Activated T-helper 17 cell treated with anti-CD3 and anti-CD28 coated beads, Interleukin-2, amount 50 U/mL, for 72 hours (primary cell): Measurements from ENCODE around the gene PPIB. TPM values are rescaled to one million over a fixed set of nuclear protein-coding genes. Genes with fewer than 3 reads are reported as not detected.

Experiments
- ATAC-seq: fragments of 150-1000 bp; cut with Tn5 transposase; replicated peaks from 2 replicates; pipeline ENCODE4 v1.10.0; 2021; ENCODE audit warnings: mild to moderate bottlenecking, moderate library complexity
- H3K27ac Mint-ChIP-seq: one replicate; pipeline ENCODE4 v1.8.0; 2022; ENCODE audit warnings: mixed read lengths
- H3K27me3 Mint-ChIP-seq: one replicate; pipeline ENCODE4 v1.8.0; 2022; ENCODE audit warnings: mixed read lengths
- H3K36me3 Mint-ChIP-seq: one replicate; pipeline ENCODE4 v1.8.0; 2022; ENCODE audit warnings: low read depth, mild to moderate bottlenecking, mixed read lengths
- H3K4me1 Mint-ChIP-seq: one replicate; pipeline ENCODE4 v1.8.0; 2022; ENCODE audit warnings: mixed read lengths
- H3K4me3 Mint-ChIP-seq: one replicate; pipeline ENCODE4 v1.8.0; 2022; ENCODE audit warnings: mild to moderate bottlenecking, mixed read lengths
- H3K9me3 Mint-ChIP-seq: one replicate; pipeline ENCODE4 v1.8.0; 2022; ENCODE audit warnings: mixed read lengths
- total RNA-seq, 2 donors: library from RNA; stranded (reverse); gene quantifications; one replicate each; pipeline ENCODE4 v1.2.3, GENCODE V29; 2022

The PPIB gene
- total RNA-seq: 100 to 1,000 TPM; 194 to 363 TPM

DNA sequence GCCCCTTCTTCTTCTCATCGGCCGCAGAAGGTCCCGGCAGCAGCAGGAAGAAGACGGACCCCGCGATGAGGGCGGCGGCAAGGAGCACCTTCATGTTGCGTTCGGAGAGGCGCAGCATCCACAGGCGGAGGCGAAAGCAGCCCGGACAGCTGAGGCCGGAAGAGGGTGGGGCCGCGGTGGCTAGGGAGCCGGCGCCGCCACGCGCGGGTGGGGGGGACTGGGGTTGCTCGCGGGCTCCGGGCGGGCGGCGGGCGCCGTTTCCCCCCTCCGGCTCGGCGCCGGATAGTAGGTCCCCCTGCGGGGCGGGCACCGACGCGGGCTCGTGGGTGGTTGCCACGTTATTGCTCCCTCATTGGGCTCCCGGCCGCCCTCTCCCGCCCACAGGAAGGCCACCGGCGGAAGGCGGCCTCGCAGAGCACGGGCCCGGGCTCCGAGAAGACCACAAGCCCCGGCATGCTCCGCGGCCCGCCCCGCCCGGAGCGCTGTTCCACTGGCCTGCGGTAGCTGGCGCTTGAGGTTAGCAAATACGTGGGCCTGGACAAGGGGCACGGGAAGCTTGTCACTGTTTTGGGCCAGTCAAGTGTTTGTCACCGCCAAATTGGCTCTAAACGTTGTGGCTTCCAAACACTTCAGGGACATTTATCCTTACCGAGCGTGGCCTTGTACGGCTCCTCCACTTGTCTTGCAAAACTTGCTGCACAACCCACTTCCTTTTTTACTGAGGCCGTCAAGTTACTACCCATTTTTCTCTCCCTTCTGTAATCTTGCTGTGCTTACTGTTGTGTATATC, at the start of gene PPIB:
Gene PPIB (minus strand): TSS at position 154 of the 790 bp plus-strand sequence. CDS start 36 bp downstream, at position 118.
- no peaks in the 10 kb centered on the region for H3K27me3 Mint-ChIP-seq
- H3K36me3 Mint-ChIP-seq: peaks cover 47% of the 10 kb centered on the region
- peaks cover 46% of the 10 kb centered on the region for H3K4me1 Mint-ChIP-seq
- H3K27ac Mint-ChIP-seq: peak within 1 kb of the TSS; percentile 96
- peak within 1 kb of the TSS; percentile 93 for H3K4me3 Mint-ChIP-seq
- H3K9me3 Mint-ChIP-seq: no peaks in the 10 kb centered on the region
- peak; percentile 94 for ATAC-seq

DNA sequence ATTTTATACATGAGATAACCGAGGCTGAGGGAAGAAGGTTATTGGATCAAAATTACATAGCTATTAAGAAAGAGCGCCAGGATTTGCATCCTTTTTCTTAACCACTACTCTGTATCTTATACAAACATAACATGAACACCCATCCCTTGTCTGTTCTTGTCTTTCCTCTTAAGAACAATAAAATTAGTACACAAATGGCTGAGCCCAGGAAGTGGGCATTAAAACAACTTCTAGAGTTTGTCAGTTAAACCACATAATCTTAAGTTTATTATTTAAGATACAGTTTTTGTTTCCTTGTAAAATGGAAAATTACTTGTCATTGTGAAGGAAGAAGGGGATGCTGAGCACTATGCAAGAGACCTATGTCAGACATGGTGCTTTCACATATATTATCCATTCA, 48.9 kb upstream of the PPIB start:
- no peak for ATAC-seq
- Mint-ChIP-seq H3K36me3 (peaks cover 46% of the 10 kb centered on the region), H3K27ac (no peak overlapping the region), H3K9me3 (no peaks in the 10 kb centered on the region), H3K4me1 (no peaks in the 10 kb centered on the region), H3K27me3 (no peaks in the 10 kb centered on the region), H3K4me3 (no peak overlapping the region)

DNA sequence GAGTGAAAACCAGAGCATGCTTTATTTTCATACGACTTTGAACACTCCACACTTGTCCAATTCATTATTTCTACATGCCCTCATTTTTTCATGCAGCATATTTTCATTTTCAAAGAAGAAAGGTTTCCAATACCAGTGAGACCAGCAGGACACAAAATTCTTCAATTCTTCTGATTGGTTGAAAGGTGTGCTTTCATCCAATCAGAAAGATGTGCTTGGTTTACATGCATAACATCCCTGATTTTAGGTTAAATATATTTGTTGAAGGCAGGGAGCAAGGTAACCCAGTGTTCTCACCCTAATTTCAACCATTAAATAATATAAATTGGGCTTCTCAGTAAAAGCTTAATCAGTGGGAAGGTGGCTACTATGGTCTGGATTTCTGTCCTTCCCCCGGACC, 47.5 kb upstream of the PPIB start:
- Mint-ChIP-seq H3K9me3 (no peaks in the 10 kb centered on the region), H3K27ac (no peak overlapping the region), H3K4me1 (no peaks in the 10 kb centered on the region), H3K36me3 (peaks cover 41% of the 10 kb centered on the region), H3K4me3 (no peak overlapping the region), H3K27me3 (no peaks in the 10 kb centered on the region)
- no peak for ATAC-seq

DNA sequence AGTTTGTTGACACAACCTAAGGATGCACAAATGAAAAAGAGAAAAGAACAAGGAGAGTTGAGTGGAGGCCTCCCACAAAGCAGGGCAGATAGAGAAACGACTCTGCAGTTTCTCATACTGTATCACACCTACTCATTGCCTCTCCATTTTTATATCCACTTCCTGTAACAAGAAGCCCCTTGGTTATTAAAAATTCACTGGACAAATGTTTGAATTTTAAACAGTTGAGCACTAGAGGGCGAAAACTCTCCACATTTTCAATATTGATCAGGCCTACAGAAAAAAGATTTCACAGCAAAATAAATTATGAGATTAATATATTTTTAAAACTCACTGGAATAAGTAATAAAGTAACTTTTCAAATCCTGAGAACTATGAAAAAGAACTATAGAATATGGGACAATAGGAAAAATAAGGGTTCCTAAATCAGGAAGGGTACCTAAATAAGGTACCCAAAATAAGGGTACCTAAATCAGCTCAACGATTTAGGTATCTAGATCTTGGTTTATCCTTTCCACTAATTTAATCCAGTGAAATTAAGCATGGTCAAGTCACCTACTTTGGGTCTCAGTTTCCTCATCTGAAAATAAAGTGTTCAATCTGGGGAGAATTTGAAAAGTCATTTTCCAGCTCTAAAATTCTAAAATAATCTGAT, 47.0 kb upstream of the PPIB start:
- no peak overlapping the region for H3K4me3 Mint-ChIP-seq
- H3K36me3 Mint-ChIP-seq: peaks cover 45% of the 10 kb centered on the region
- no peaks in the 10 kb centered on the region for H3K27me3 Mint-ChIP-seq
- no peaks in the 10 kb centered on the region for H3K9me3 Mint-ChIP-seq
- H3K27ac Mint-ChIP-seq: no peak overlapping the region
- H3K4me1 Mint-ChIP-seq: no peaks in the 10 kb centered on the region
- peak; percentile 26 for ATAC-seq

DNA sequence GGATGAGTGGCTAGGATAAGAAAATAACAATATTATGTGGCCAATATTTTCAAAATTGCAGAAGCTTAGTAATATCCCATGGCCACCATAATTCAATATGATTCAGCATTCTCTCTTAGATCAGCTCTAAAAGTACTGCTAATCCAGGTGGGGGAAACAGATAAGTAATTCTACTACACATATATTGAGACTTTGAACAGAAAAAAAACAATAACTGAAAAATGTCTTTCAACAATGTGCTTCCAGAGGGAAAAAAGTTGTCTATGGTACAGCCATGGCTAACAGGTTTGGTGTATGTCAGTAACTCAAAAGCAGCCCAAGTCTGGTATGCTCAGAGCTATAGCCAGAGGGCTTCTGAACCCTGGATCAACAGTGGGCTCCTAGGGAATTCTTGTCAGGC, 42.4 kb upstream of the PPIB start:
- Mint-ChIP-seq H3K36me3 (peaks cover 68% of the 10 kb centered on the region), H3K27me3 (no peaks in the 10 kb centered on the region), H3K27ac (no peak overlapping the region), H3K4me1 (no peaks in the 10 kb centered on the region), H3K9me3 (no peaks in the 10 kb centered on the region), H3K4me3 (no peak overlapping the region)
- ATAC-seq: no peak

DNA sequence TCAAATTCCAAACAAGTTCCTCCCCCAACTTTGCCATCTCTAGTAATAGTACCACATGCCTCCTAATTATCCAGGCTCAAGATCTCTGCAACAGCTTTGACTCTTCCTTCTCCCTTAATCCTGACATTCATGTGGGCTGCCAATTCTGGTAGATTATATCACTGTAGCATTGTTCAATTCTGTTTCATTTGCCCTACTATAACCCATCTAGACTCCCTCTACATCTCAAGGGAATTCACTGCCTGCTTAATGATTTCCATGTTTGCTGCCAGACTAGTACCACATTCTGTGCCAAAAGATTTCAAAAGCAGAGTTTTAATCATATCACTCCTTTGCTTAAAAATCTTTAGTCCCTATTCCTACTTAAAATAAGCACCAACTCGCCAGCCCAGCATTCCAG, 34.6 kb upstream of the PPIB start:
- no peaks in the 10 kb centered on the region for H3K4me1 Mint-ChIP-seq
- ATAC-seq: no peak

DNA sequence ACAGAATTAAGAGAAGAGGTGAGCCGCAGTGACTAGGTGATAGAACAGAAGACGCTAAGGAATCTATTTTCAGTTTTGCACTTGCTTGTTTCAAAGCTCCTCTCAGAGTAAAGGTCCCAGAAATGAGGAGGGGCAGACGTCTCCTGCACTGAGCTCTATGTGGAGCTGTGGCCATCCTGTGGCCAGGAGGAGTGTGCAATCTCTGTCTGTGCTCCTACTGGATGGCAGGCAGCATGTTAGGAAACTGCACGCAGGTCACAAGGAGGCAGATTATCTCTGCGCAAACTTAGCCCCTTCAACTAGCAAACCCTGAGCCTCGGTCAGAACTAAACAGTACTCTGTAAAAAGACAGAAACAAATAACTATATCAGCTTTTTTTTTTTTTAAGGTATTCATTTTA, 31.1 kb upstream of the PPIB start:
- peaks cover 57% of the 10 kb centered on the region for H3K36me3 Mint-ChIP-seq
- H3K27me3 Mint-ChIP-seq: no peaks in the 10 kb centered on the region
- H3K4me3 Mint-ChIP-seq: no peak overlapping the region
- no peak overlapping the region for H3K27ac Mint-ChIP-seq
- no peak for ATAC-seq
- no peaks in the 10 kb centered on the region for H3K9me3 Mint-ChIP-seq
- peaks cover 4% of the 10 kb centered on the region for H3K4me1 Mint-ChIP-seq

More for the DNA sequence above, 34.6 kb upstream of the PPIB start:
- Mint-ChIP-seq H3K4me3 (no peak overlapping the region), H3K36me3 (peaks cover 79% of the 10 kb centered on the region), H3K27me3 (no peaks in the 10 kb centered on the region), H3K9me3 (no peaks in the 10 kb centered on the region), H3K27ac (peak overlapping the region; percentile 3)

DNA sequence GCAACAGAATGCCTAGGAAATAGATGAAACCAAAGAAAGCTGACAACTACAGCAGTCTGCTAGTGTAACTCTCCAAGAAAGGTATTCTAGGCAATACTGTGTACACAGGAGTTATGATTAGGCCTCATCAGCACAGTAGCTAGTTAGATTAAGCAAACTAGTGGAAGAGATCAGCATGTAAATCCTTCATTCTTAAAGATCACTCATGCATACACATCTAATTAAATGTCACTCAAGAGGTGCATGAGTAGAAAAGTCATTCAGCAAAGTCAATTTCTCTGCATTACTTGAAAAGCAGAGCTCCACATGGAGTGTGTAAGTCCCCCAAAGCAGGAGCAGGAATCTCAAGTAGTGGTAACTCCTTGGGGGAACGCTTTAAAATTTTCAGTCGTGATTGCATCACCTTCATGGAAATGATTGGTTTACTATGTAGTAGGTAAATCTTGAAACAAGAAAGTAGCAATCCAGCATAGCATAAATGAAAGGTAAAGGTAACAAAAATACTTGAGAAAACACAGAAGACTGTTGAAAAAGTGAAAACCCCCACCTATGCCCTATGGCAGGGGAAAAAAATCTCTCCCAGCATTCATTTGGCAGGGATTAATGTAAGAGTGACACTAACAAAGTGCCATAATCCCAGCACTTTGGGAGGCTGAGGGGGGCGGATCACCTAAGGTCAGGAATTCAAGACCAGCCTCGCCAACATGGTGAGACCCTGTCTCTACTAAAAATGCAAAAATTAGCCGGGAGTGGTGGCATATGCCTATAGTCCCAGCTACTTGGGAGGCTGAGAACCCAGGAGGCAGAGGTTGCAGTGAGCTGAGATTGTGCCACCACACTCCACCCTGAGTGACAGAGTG, 29.4 kb upstream of the PPIB start:
- ATAC-seq: no peak
- H3K9me3 Mint-ChIP-seq: no peaks in the 10 kb centered on the region
- H3K27ac Mint-ChIP-seq: no peak overlapping the region
- no peak overlapping the region for H3K4me3 Mint-ChIP-seq
- peaks cover 55% of the 10 kb centered on the region for H3K36me3 Mint-ChIP-seq
- no peaks in the 10 kb centered on the region for H3K27me3 Mint-ChIP-seq
- H3K4me1 Mint-ChIP-seq: peaks cover 4% of the 10 kb centered on the region

DNA sequence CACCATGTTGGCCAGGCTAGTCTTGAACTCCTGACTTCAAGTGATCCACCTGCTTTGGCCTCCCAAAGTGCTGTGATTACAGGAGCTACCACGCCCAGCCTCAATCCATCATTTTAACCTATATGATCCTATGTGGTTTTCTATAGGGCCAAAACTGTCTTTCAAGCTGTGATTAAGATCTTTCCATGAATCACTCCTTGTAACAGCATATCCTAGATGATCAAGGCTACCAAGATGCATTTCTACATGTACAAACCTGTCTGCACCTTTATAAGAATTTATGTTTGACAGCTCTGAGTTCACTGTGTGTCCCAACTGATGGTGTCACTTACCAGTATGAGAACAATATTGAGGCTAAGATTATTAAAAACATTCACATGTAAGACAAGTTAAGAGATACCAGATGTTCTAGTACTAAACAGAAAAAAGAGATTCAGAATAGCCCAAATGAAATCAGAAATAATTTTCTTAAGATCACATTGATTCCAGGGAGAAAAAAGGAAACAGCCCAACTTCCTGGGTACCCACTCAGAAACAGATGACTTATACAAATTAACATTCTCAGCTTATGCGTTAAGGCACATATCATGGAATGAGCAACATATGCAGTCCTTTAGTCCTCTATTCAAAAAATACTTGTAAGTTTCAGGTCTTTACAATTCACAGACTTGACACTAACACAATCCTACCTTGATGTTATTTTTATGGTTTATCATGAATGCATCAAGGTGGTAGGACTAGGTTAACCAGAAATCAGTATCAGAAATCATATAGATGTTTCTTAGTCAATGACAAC, 24.8 kb upstream of the PPIB start:
- H3K27me3 Mint-ChIP-seq: no peaks in the 10 kb centered on the region
- H3K9me3 Mint-ChIP-seq: no peaks in the 10 kb centered on the region
- H3K36me3 Mint-ChIP-seq: peaks cover 53% of the 10 kb centered on the region
- peaks cover 4% of the 10 kb centered on the region for H3K4me1 Mint-ChIP-seq
- peak overlapping the region; percentile 62 for H3K4me3 Mint-ChIP-seq
- ATAC-seq: peak; percentile 51
- H3K27ac Mint-ChIP-seq: peak overlapping the region; percentile 90

DNA sequence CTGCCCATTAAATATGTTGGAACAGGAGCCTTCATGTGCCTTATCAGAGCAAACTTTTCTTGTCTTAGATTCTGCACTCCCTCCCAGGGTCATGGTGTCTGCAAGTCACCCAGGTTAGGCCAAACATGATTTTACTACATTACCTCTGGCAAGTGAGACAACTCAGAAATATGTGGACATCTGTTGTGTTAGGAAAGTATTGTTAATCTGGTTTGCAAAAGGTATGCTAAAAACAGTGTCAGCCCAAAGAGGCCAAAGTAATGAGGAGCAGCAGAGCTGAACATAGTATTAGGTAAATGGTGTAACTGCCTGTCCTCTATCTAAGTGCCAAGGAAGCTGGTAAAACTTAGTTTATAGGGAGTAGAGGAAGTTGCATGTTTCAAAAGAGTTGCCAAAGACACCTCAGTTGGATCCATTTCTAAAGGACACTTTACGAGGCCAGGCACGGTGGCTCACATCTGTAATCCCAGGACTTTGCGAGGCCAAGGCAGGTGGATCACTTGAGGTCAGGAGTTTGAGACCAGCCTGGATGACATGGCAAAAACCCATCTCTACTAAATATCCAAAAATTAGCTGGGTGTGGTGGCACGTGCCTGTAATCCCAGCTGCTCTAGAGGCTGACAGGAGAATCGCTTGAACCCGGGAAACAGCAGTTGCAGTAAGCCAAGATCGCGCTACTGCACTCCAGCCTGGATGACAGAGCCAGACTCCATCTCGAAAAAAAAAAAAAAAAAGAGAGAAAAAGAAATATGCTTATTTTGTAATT, 22.5 kb upstream of the PPIB start:
- Mint-ChIP-seq H3K4me3 (no peak overlapping the region), H3K27me3 (no peaks in the 10 kb centered on the region), H3K4me1 (peaks cover 4% of the 10 kb centered on the region), H3K9me3 (no peaks in the 10 kb centered on the region), H3K36me3 (peaks cover 76% of the 10 kb centered on the region), H3K27ac (no peak overlapping the region)
- no peak for ATAC-seq

DNA sequence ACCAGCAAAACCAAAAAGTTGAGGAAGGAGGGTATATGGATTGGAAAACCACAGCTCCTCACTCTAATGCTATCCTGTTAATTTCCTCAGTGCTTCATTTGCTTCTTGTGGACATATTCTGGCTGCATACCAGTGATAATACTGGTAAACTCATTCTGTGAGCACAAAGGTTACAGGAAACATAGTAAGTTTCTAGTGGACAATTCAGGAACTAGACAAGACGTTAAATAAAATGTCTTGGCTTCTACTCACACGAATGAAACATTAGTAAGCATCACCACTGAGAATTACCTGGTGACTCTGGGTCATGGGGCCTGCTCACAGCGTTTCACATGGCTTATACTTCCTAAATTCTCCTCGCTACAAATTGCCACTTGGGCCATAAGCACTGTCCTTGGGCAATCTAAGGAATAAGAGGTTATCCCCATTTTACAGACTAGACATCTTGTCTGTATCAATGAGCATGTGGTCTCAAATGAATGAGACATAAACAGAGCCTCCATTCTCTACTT, 20.1 kb upstream of the PPIB start:
- Mint-ChIP-seq H3K27me3 (no peaks in the 10 kb centered on the region), H3K4me1 (no peaks in the 10 kb centered on the region), H3K27ac (no peak overlapping the region), H3K9me3 (no peaks in the 10 kb centered on the region), H3K36me3 (peaks cover 76% of the 10 kb centered on the region), H3K4me3 (no peak overlapping the region)
- ATAC-seq: no peak

DNA sequence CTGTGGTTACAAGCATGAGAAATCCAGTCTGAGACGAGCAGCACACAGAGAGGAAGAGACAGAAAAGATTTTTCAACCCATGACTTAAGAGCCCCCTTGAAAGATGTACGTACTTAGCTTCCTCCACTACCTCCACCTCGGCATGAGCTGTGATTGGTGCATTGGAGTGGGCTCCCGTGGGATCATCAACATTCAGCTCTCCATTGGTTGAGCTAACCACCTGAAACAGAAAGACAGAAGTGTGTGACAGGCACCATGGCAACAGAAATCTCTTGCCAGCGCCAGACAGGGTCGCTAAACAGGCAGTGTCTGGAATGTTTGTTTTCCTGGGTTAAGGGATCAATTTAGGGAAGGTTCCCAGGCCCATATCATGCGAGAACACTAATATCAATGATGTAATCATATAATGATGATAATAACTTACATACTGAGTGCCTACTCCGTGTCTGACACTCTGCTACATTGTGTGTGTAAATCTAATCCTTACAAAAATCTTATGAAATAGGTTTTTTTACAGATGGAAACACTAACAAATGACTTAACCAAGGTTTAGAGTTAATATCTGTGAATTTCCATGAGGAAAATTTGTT, 17.5 kb upstream of the PPIB start:
- ATAC-seq: no peak
- H3K4me3 Mint-ChIP-seq: no peak overlapping the region
- peaks cover 83% of the 10 kb centered on the region for H3K36me3 Mint-ChIP-seq
- H3K27ac Mint-ChIP-seq: no peak overlapping the region
- no peaks in the 10 kb centered on the region for H3K27me3 Mint-ChIP-seq
- H3K4me1 Mint-ChIP-seq: no peaks in the 10 kb centered on the region
- H3K9me3 Mint-ChIP-seq: no peaks in the 10 kb centered on the region
